Measurements from ENCODE around the gene PIGU. TPM values are rescaled to one million over a fixed set of nuclear protein-coding genes. Genes with fewer than 3 reads are reported as not detected.

The PIGU gene
- total RNA-seq, 1 experiment from 2014 or later = 25.0 TPM

DNA sequence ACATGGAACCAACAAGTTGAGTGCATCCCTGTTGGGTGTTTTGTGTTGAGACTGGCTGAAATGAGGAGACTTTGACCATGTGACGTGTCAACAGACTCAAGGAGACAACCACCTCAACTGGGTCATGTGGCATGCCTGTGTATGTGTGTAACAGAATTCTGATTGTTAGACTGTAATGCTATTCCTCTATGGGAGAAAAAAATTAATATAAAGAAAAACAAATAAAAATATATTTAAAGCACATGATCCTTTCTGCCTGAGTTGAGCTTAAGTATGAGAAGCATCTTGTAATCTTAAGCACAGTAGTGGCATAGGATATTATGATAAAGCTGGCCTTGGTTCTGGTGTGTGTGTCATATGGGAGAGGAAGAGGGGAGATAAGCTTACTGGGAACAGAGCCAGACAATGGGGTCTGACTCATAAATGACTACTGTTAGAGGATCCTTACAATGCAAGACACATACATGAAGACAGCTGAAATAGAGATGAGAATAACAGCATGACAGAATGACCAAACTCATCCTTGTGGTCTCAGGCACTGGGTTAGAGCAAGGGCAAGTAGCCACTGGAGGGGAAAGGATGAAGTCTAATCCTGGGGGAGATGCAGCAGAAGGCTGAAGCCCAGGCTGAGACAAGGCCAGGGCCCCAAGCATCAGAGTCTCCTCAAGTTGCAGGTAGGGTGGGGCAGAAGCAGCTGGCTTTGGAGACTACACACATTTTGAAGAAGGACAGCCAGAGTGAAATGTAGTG, 36.5 kb upstream of the PIGU start:
- POLR2A ChIA-PET (ENCODE audit: unreplicated experiment) = interaction anchor here (0.6 to 0.7 kb wide), 3 partner anchors 12 to 399 kb away, joined by 3 to 5 read pairs (median 4); no protein-coding TSS in a partner anchor
- no peaks in the 10 kb centered on the region for H3K9me2 ChIP-seq (ENCODE audit: insufficient read depth)
- peak; percentile 66 to 88 for DNase-seq
- BruUV-seq (replicated peaks) = no TSS peak
- peaks cover 37% of the 10 kb centered on the region for H3F3A ChIP-seq (ENCODE audit: insufficient read depth, low read depth)
- peaks cover 11% of the 10 kb centered on the region for H3K36me3 ChIP-seq (ENCODE audit: low read depth)
- CTCF ChIA-PET = interaction anchor here (0.5 to 0.6 kb wide), 4 partner anchors 37 to 169 kb away, joined by 3 to 5 read pairs (median 3); no protein-coding TSS in a partner anchor
- H3K79me2 ChIP-seq (ENCODE audit: low read depth) = no peaks in the 10 kb centered on the region
- H3K27ac ChIP-seq = no peak overlapping the region
- no peaks in the 10 kb centered on the region for H3K9me3 ChIP-seq (ENCODE audit: insufficient read depth, low read depth)
- H3K4me2 ChIP-seq = no peak overlapping the region
- TF ChIP-seq EZH2 (IDR thresholded peaks at IDR 0.05; ENCODE audit: low read depth) = no peak
- TF ChIP-seq, protein P1, sequence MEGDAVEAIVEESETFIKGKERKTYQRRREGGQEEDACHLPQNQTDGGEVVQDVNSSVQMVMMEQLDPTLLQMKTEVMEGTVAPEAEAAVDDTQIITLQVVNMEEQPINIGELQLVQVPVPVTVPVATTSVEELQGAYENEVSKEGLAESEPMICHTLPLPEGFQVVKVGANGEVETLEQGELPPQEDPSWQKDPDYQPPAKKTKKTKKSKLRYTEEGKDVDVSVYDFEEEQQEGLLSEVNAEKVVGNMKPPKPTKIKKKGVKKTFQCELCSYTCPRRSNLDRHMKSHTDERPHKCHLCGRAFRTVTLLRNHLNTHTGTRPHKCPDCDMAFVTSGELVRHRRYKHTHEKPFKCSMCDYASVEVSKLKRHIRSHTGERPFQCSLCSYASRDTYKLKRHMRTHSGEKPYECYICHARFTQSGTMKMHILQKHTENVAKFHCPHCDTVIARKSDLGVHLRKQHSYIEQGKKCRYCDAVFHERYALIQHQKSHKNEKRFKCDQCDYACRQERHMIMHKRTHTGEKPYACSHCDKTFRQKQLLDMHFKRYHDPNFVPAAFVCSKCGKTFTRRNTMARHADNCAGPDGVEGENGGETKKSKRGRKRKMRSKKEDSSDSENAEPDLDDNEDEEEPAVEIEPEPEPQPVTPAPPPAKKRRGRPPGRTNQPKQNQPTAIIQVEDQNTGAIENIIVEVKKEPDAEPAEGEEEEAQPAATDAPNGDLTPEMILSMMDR (conservative IDR thresholded peaks at IDR 0.05) = no peak
- intact Hi-C loops (cut with micrococcal nuclease; ENCODE audit: unreplicated experiment) = no loop called here
- peaks cover 27% of the 10 kb centered on the region for H3K4me1 ChIP-seq (replicated peaks; ENCODE audit: insufficient read depth)
- H3K4me3 ChIP-seq = no peak overlapping the region
- H2AFZ ChIP-seq = no peak overlapping the region
- no peaks in the 10 kb centered on the region for H3K27me3 ChIP-seq (ENCODE audit: insufficient read depth, low read depth)
- peaks cover 8% of the 10 kb centered on the region for H4K20me1 ChIP-seq (ENCODE audit: insufficient read depth)

DNA sequence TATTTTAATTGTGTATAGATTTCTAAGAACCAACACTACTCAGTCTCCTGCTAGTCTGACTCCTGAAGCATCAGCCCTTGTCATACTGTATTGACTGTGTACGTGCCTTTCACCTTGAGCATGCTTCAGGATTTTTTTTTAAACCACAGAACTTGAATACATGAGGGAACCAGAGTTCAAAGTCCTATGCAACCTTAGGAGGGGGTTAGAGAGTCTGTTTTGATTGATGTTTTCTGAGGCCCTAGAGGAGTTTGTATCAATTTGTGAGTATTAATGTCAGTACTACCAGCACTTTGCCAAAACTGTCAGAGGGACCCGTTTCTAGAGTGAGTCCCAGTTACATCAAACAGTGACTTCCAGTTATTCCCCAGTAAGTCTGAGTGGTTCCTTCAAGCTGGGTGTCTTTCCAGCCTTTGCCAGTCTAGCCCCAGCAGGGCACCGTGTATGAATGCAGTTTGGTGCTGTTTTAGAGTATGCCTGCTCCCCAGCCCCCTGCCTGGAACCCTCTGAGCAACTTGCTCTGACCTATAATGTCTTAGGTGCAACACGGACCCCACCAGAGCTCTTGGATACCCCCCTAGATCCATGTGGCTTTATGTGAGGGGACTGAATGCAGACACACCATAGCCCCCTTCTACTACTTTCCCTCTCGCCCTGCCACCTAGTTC, 35.8 kb upstream of the PIGU start:
- Histone ChIP-seq H3K4me3 (no peak overlapping the region), H3K79me2 (ENCODE audit: low read depth) (no peaks in the 10 kb centered on the region), H3K4me2 (no peak overlapping the region), H2AFZ (no peak overlapping the region), H3K4me1 (replicated peaks; ENCODE audit: insufficient read depth) (peaks cover 28% of the 10 kb centered on the region), H3K36me3 (ENCODE audit: low read depth) (peaks cover 11% of the 10 kb centered on the region), H3K9me3 (ENCODE audit: insufficient read depth, low read depth) (no peaks in the 10 kb centered on the region), H3K27me3 (ENCODE audit: insufficient read depth, low read depth) (no peaks in the 10 kb centered on the region), H3K27ac (no peak overlapping the region), H4K20me1 (ENCODE audit: insufficient read depth) (peaks cover 8% of the 10 kb centered on the region), H3F3A (ENCODE audit: insufficient read depth, low read depth) (peaks cover 43% of the 10 kb centered on the region), H3K9me2 (ENCODE audit: insufficient read depth) (no peaks in the 10 kb centered on the region)
- DNase-seq = no peak
- TF ChIP-seq EZH2 (IDR thresholded peaks at IDR 0.05; ENCODE audit: low read depth) = no peak
- TF ChIP-seq, protein P1 (conservative IDR thresholded peaks at IDR 0.05) = no peak
- ChIA-PET CTCF (interaction anchor here (0.5 to 0.6 kb wide), 3 partner anchors 57 to 362 kb away, joined by 3 to 5 read pairs (median 3); no protein-coding TSS in a partner anchor), POLR2A (ENCODE audit: unreplicated experiment) (no interaction called here)
- no TSS peak for BruUV-seq (replicated peaks)
- intact Hi-C loops (cut with micrococcal nuclease; ENCODE audit: unreplicated experiment) = no loop called here

DNA sequence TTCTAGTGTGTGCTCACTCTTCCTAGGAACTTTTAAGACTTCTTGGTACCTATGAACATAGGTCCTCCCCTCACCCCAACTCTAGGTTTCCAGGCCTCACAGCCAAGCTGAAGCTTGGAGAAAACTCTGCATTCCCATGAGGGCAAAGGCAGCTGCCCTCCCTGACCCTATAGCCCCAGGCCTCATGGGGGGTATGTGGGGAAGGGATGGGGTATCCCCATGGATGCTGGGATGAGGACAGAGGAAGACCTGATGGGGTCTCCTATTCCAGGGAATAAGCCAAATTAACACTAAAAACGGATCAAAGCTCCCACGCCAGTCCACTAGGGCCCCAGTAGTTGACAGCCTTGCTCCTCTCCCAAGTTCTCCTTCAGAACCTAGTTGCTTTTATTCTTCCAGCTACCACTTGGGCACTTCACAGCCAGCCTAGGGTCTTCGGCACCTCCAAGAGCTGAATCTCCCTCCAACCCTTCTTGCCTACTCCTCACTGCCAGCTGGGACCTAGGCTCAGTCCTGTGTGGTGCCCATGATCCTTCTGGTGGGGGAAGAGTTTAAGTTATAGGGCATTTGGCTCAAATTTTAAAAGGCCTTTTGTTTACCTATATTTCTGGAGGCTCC, 35.0 kb upstream of the PIGU start:
- H3K9me3 ChIP-seq (ENCODE audit: insufficient read depth, low read depth) = no peaks in the 10 kb centered on the region
- no peak overlapping the region for H2AFZ ChIP-seq
- no peak overlapping the region for H3K4me3 ChIP-seq
- POLR2A ChIA-PET (ENCODE audit: unreplicated experiment) = interaction anchor here (0.6 kb wide), 1 partner anchor 418 kb away, joined by 11 read pairs; no protein-coding TSS in a partner anchor
- no peaks in the 10 kb centered on the region for H3K27me3 ChIP-seq (ENCODE audit: insufficient read depth, low read depth)
- TF ChIP-seq, protein P1 (conservative IDR thresholded peaks at IDR 0.05) = no peak
- TF ChIP-seq EZH2 (IDR thresholded peaks at IDR 0.05; ENCODE audit: low read depth) = no peak
- no peaks in the 10 kb centered on the region for H3K79me2 ChIP-seq (ENCODE audit: low read depth)
- H3K4me2 ChIP-seq = no peak overlapping the region
- peaks cover 11% of the 10 kb centered on the region for H3K36me3 ChIP-seq (ENCODE audit: low read depth)
- H3K4me1 ChIP-seq (replicated peaks; ENCODE audit: insufficient read depth) = peaks cover 28% of the 10 kb centered on the region
- no peak overlapping the region for H3K27ac ChIP-seq
- intact Hi-C loops (cut with micrococcal nuclease; ENCODE audit: unreplicated experiment) = no loop called here
- no peak for DNase-seq
- TSS peak; percentile 28 for BruUV-seq (replicated peaks)
- peaks cover 47% of the 10 kb centered on the region for H3F3A ChIP-seq (ENCODE audit: insufficient read depth, low read depth)
- H4K20me1 ChIP-seq (ENCODE audit: insufficient read depth) = peaks cover 8% of the 10 kb centered on the region
- CTCF ChIA-PET = interaction anchor here (0.5 kb wide), 1 partner anchor 361 kb away, joined by 3 read pairs; no protein-coding TSS in a partner anchor
- no peaks in the 10 kb centered on the region for H3K9me2 ChIP-seq (ENCODE audit: insufficient read depth)
